ENCODE results near the gene SEMA7A.

DNA sequence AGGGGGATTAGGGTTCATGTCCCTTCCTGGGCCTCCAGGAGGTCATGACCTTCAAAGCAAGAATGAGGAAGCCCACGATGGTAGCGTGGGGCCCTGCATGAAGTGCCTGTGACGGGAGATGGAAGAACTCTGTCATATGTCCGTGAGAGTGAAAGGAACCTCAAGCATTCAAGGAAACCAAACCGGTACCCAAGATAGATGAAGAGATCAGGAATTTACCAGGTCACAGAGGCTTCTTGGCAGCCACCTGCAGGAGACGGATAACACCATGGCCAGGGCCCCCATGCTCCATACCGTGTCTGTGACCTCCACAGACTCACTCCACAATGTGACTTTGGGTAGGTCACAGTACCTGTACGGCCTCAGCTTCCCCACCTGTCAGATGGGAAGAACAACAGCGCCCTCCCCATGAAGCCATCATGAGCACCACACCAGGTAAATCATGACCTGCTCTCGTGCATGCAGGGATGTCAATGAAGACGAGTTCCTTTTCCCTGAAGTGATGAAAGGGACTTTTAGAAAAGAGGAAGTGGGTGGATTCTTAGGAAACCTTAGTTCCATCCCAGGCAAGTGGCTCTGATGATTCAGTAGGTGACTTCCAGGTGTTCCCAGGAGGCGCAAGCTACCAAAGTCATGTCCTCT, 43.0 kb downstream of the SEMA7A start:
- TF ChIP-seq CTCF (IDR thresholded peaks at IDR 0.05; ENCODE audit: low read length) (no peak), EZH2 (IDR thresholded peaks at IDR 0.05; ENCODE audit: borderline replicate concordance, low read length) (no peak)
